NCI-H2196 (cell line): Measurements from ENCODE around the gene ZNF674.
A peak's percentile ranks its signal among the peaks of the same experiment; 100 is the strongest.

Experiments
- DNase-seq: peaks from one replicate; lab custom pipeline; 2025; ENCODE audit not compliant: unreplicated experiment; lab: John Stamatoyannopoulos, UW

Gene ZNF674

DNA sequence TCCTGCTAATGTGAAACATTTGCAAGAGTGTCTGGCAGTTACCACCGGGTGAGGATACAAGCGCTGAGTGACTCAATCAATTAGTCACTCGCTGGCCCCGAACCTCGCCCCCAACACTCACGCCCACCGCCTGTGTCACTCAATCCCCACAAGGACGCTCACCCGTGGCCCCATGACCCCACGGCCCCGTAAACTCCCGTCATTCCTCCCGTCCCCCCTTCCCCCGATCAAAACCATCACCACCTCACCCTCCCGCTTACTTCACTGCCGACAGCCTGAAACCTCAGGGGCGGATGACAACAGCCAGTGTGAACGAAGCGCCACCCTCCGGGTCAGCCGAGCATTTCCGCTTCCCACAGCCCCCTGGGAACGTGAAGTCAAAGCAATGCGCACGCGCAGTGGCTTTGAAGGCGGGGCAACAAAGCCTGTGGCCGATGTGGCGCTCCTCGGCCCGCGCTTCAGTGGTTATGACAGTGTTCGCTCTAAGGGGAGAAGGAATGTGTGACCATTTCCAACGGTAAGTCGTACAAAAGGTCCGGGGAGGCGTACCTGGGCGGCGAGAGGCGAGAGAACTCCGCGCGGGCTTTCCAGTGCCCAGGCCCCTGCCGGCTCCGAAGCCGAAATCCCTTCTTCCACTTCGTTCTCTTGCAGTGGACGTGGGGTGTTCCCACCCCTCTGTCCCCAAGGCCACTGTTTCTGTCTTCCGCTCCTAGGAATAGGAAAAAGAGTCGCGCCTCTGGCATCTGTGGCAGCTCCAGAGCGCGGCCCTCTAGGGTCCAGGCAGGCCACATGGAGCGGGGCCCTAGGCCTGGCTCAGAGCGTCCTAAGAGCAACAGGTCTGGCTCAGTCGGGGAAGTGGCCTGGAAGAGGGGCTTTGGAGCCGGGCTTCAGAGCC is at the start of gene ZNF674:
TSS of gene ZNF674 (minus strand) at position 311 of the 895 bp plus-strand sequence. CDS start 3,334 bp downstream, outside the sequence.
- peak; percentile 89 for DNase-seq

DNA sequence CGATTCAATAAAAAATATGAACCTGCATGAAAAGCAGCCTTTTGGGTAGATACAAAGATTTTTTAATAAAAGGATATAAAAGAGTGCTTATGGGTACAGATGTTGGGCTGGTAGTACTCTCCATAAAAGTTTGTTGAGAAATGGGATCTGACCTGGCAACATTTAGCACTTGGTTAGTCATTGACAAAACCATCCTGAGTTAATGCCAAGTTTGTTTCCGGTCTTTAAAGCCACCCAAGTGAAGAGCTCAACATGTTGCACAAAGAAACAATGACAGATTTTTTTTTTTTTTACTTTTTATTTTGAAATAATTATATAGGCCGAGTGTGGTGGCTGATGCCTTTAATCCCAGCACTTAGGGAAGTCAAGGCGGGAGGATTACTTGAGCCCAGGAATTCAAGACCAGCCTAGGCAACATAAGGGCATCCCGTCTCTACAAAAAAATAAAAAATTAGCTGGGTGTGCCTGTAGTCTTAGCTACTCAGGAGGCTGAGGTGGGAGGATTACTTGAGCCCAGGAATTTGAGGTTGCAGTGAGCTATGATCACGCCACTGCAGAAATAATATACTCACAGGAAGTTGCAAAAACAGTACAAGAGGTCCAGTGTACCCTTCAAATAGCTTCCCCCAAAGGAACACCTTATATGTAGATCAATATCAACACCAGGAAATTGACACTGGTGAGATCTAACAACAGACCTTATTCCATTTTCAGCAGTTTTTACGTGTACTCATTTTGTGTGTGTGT is 44.9 kb upstream of the ZNF674 start:
- DNase-seq = no peak

DNA sequence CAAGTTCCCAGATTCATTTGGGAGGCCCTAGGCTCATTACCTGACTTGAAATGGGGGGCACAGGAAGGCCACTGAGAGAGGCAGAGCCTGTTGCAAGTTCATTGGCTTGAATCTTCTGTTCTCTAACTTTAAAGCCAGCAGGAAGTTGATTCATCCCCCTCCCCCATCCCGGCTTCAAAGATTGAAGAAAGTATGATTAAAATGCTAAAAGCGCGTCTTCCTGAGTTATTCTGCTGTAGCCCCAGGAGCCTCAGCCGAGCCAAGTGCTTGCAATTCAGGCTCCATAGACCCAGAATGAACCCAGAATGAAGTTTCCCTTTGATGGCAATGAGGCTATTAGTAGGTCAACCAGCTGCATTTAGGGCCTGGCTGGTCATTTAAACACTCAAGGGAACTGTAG is 43.0 kb upstream of the ZNF674 start:
- no peak for DNase-seq

DNA sequence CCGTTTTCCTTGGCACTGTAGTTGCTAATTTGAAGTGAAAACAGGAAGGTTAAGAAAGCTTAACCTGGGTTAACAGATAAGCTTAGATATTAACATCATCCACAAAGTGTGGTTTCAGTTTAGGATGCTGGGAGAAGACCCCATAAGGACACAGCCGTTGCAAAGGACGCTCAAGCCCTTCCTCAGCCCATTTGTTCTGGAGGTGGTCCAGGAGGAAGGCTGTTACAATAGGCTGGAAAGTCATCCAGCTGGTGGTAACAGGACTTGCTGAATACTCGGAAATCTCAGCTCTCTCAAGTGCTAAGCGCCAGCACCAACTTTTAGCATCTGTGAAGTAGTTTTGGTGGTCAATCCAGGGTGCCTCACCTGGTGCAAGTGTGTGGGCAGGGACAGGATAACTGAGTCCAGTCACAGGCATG is 42.5 kb upstream of the ZNF674 start:
- no peak for DNase-seq

GRCh38 chrX:46587158-46587557 is 41.9 kb upstream of the ZNF674 start:
- DNase-seq = no peak

DNA sequence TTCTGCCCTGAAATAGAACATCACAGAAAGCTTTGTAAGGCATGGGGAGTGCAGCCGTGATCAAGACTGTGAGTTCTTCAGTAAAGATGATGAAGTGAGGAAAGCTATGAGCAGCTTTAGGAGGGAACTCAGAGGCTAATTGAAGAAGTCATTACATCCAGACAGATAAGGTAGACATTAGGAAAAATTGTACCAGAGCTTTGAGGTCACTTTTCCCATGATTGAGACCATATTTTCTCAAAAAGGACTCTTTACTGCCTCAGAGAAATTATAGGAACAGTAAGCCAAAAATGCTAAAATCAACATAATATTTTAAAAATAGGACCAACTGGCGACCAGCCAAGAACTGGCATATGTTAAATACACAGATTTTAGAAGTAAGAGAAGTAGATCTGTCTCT is 39.5 kb upstream of the ZNF674 start:
- DNase-seq = no peak

- no peak for DNase-seq
Measured at GRCh38 chrX:46582966-46583365, 37.7 kb upstream of the ZNF674 start.

GRCh38 chrX:46582325-46582724 is 37.1 kb upstream of the ZNF674 start:
- no peak for DNase-seq

DNA sequence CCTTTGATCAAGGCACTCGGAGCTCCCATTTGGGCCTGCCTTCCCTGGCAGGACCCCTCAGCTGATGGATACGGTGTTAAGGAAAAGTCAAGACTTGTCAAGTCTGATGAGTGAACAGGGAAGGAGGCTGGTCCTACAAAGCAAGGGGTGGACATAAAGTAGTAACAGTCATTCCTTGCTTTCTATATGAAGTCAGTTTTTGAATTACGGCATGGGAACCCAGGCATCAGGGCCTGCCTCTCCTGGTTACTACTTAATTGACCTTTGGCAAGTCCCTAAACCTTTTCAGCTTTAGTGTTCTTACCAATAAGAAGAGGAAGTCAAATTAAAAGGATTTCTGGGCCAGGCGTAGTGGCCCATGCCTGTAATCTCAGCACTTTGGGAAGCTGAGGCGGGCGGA is 35.4 kb upstream of the ZNF674 start:
- no peak for DNase-seq

- no peak for DNase-seq
Measured at GRCh38 chrX:46579250-46579649, 34.0 kb upstream of the ZNF674 start.

- DNase-seq = no peak
Measured at GRCh38 chrX:46577221-46578005, 32.2 kb upstream of the ZNF674 start.

DNA sequence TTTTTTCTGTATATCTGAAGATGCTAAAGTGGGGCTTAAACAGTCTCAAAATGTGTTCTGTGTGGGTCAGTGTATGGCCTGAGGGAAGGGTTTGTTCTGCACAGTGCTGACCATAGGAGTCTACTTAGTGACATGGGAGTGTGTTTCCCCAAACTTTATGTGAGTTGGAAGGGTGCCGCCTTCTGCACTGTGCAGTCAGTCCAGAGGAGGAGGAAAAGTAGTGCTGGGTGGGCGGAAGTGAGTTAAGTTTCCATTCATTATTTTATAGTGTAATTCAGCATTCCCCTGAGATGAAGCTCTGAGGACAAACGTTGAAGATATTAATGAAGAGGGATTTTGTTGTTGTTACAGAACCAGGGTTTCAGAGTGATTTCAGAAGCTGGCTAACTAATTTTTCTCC is 31.2 kb upstream of the ZNF674 start:
- DNase-seq = no peak

GRCh38 chrX:46575991-46576392 is 30.8 kb upstream of the ZNF674 start:
- no peak for DNase-seq

GRCh38 chrX:46575586-46575985 is 30.4 kb upstream of the ZNF674 start:
- no peak for DNase-seq

DNA sequence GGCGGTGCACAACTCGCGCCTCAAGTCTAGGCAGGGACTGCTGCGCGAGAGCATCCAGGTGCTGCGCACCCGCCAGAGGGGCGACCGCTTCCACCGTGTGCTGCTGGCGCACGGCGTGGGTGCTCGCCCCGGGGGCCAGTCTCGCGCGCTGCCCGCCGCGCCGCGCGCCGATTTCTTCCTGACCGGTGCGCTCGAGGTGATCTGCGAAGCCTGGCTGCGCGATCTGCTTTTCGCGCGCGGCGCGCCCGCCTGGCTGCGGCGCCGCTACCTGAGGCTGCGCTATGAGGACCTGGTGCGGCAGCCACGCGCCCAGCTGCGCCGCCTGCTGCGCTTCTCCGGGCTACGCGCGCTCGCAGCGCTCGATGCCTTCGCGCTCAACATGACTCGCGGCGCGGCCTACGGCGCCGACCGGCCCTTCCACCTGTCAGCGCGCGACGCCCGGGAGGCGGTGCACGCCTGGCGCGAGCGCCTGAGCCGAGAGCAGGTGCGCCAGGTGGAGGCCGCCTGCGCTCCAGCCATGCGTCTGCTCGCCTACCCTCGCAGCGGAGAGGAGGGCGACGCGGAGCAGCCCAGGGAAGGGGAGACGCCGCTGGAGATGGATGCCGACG is 29.7 kb upstream of the ZNF674 start:
- DNase-seq = peak; percentile 38

DNA sequence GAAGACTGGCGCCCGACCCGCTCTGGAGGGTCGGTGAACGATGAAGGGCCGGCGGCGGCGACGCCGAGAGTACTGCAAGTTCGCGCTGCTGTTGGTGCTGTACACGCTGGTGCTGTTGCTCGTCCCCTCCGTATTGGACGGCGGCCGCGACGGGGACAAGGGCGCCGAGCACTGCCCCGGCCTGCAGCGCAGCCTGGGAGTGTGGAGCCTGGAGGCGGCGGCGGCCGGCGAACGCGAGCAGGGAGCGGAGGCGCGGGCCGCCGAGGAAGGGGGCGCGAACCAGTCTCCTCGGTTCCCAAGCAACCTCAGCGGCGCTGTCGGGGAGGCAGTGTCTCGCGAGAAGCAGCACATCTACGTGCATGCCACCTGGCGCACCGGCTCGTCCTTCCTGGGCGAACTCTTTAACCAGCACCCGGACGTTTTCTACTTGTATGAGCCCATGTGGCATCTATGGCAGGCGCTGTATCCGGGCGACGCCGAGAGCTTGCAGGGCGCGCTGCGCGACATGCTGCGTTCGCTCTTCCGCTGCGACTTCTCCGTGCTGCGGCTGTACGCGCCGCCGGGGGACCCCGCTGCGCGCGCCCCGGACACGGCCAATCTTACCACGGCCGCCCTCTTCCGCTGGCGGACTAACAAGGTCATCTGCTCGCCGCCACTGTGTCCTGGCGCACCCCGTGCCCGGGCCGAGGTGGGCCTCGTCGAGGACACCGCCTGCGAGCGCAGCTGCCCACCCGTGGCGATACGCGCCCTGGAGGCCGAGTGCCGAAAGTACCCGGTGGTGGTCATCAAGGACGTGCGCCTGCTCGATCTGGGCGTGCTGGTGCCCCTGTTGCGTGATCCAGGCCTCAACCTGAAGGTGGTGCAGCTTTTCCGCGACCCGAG is 28.9 kb upstream of the ZNF674 start:
- peak; percentile 39 for DNase-seq

- peak; percentile 44 for DNase-seq
Measured at GRCh38 chrX:46573331-46573891, 28.2 kb upstream of the ZNF674 start, which contains the start of gene CHST7. TSS of gene CHST7 (plus strand) at chrX:46573765. CDS start at chrX:46573932, 167 bp downstream.

DNA sequence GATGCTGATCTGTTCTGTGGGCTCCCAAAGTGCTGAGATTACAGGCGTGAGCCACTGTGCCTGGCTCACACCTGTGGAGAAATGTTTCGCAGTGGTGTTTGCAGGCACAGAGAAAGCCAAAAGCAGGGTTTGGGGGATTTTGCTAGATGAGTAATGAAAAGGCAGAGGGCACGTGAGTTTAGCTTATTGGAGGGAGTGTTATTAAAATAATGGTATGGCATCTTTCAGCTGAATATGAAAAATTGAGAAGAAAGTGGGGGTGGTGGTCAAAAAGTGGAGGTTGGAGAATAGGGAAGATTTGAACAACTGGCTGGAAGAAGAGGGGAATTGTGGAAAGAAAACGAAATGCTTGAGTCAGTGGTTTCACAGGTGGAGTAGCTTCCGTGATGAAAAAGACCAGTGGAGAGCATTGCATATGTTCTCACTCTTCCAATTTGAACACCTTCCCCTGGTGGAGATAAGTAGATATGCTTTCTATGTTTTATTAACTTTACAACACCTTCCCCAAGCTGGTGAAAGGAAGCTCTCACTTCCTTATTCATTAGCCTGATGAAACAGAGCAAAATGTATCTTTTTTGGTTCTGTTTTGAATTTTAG is 27.2 kb upstream of the ZNF674 start:
- no peak for DNase-seq
